GM19395 (cell line): ENCODE data around the gene CLCNKB.
"Not testable (repeated sequence)": the region's sequence is repeated elsewhere in the genome, so short reads cannot be mapped to it uniquely, and the experiment has no call there.

Experiments
- ATAC-seq: cut with Tn5 transposase; IDR thresholded peaks from one replicate; pipeline ENCODE4 v1.9.1; 2021; ENCODE audit warnings: mild to moderate bottlenecking, moderate library complexity; ENCODE audit not compliant: unreplicated experiment

CLCNKB gene

GRCh38 chr1:16029288-16029687 lies 14.3 kb upstream of the CLCNKB start:
- ATAC-seq: no peak

DNA sequence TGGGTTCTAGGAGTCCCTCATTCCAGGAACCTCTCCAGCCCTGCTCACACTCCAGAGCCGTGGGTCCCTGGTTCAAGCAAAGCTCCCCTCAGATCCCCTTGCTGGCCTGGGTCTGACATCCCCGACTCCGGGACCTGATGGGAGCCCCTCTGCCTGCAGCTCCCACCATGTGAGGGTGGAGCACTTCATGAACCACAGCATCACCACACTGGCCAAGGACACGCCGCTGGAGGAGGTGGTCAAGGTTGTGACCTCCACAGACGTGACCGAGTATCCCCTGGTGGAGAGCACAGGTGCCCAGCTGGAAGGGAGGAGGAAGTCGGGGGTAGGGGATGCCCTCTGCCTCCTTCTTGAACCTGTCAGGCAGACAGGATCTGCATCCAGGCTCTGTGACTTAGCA lies 12.0 kb upstream of the CLCNKB start:
- ATAC-seq: no peak

- ATAC-seq: no peak
These were observed 11.0 kb upstream of the CLCNKB start for GRCh38 chr1:16032388-16033102.

DNA sequence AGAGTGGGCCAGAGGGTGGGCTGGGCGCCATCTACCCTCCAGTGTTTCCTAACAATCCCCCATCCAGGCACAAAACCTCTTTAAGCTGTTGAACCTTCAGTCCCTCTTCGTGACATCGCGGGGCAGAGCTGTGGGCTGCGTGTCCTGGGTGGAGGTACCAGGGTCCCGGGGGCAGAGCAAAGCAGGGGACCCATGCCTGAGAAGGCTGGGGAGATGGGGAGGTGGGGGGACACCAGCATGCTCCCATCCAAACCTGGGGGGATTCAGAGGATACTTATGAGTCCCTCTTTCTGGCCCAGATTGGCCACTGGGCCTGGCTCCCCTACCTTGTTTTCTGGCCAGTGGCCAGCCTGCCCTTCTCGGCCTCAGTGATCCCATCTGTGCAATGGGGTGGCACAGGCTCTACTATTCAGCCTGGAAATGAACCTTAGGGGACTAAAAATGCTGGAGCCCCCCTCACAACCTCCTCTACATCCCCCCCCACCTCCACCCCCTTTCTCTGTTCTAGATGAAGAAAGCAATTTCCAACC lies 10.4 kb upstream of the CLCNKB start:
- ATAC-seq: not testable (repeated sequence)

DNA sequence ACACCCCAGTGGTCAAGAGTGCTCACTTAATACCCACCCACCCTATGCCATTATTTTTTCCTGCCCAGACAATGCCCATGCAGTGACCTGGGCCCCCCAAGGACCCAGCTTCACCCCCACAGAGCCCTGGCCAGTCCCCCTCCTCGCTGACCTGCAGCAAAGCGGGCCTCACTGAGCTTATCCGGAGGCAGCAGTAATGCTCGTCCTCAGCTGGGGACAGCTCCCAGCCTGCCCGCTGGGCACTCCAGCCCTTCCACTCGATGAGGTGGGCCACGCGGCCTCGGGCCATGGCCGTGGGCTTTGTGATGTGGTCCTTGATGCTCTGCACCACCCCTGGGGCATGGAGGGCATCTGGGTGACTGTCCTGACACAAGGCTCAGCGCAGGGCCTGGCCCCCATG lies 7.1 kb upstream of the CLCNKB start:
- ATAC-seq: not testable (repeated sequence)

GRCh38 chr1:16038620-16038912 lies 5.0 kb upstream of the CLCNKB start:
- ATAC-seq: no peak

DNA sequence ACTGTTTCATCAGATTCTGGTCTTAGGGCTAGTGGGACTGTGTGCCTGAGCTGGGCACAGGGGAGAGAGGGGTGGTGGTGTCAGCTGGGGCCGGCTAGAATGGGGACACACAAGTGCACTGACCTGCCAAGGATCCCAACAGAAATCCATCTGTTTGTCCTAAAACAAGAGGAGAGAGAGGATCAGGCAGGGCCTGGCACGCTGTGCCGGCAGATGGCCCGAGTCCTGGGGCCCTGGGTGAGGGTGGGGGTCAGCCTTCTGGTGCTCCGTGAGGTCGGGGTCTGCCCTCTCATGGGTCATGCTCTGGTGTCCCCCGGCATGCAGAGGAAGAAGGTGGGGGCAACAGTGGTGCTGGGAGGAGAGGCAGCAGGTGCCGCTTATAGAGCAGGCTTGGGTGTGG lies 3.7 kb upstream of the CLCNKB start:
- not testable (repeated sequence) for ATAC-seq

- no peak for ATAC-seq
These were observed 2.4 kb upstream of the CLCNKB start for GRCh38 chr1:16041200-16041599.

GRCh38 chr1:16042096-16042495 lies 1.5 kb upstream of the CLCNKB start:
- no peak for ATAC-seq

DNA sequence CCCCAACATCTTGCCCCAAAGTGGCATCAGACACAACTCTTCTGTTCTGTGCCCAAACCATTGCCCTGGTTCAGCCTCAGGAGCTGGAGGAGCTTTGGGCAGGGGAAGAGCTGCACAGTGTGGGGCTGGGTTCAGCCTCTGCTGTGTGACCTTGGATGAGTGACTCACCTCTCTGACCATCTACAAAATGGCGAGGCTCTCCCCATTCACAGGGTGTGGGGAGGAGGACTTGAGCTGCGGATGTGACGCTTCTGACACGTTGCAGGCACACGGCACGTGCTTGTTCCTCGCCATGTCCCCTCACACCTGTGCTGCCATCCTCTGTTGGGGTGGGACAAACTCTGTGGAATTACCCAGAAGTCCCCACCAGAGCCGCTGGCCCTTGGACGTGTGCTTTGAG lies 928 bp upstream of the CLCNKB start:
- not testable (repeated sequence) for ATAC-seq

- no peak for ATAC-seq
These were observed 368 bp downstream of the CLCNKB start for GRCh38 chr1:16043950-16044349.

GRCh38 chr1:16046842-16047241 lies 3.3 kb downstream of the CLCNKB start:
- ATAC-seq: no peak

DNA sequence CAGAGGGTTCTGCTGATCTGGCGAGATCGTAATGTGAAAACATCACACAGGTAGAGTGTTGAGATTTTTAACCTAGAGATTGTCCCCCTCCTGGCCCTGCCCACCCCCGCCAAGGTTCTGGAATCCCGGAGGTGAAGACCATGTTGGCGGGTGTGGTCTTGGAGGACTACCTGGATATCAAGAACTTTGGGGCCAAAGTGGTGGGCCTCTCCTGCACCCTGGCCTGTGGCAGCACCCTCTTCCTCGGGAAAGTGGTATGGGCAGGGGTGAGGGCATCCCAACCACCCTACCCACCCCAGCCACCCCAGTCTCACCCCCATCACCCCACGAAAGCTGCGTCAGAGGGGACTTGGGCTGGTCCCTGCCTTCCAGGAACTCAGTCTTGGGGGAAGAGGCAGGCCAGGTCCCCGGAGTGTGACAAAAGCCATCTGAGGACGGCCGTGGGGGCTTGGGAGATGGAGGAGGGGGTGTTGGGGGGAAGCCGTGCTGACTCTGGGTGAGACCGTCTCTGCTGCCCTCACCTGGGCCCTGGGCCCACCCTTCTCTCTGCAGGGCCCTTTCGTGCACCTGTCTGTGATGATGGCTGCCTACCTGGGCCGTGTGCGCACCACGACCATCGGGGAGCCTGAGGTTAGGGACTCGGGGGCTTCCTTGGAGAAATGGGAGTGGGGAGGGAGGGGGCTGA lies 4.4 kb downstream of the CLCNKB start:
- ATAC-seq: no peak

DNA sequence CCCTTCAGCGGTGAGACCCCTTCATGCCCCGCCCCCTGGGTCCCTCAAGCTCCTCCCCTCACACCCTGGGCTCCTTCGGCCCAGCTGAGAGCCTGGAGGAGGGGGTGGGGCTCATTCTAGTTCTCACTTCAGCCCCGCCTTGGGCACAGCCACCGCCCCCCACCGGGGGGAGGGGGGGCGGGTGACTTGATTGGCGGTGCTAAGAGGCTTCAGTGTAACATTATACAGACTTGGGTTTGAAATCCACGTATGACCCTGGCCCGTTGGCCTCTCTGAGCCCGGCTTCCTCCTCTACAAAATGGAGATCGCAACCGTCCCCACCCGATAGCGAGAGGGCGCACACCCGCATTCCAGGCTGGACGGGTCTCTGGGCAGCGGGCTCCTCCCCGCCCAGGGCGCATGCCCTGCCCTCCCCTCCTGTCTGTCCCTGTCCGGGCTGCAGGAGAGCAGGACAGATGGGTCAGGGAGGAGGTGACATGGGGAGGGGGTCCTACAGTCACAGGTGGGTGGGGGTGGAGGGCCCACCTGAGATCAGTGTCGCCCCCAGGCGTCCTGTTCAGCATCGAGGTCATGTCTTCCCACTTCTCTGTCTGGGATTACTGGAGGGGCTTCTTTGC lies 5.1 kb downstream of the CLCNKB start:
- ATAC-seq: no peak

- no peak for ATAC-seq
These were observed 6.7 kb downstream of the CLCNKB start for GRCh38 chr1:16050328-16050727.

GRCh38 chr1:16051039-16051438 lies 7.5 kb downstream of the CLCNKB start:
- ATAC-seq: no peak

GRCh38 chr1:16051949-16052348 lies 8.4 kb downstream of the CLCNKB start:
- ATAC-seq: not testable (repeated sequence)

- no peak for ATAC-seq
These were observed 10.4 kb downstream of the CLCNKB start for GRCh38 chr1:16053781-16054502.

DNA sequence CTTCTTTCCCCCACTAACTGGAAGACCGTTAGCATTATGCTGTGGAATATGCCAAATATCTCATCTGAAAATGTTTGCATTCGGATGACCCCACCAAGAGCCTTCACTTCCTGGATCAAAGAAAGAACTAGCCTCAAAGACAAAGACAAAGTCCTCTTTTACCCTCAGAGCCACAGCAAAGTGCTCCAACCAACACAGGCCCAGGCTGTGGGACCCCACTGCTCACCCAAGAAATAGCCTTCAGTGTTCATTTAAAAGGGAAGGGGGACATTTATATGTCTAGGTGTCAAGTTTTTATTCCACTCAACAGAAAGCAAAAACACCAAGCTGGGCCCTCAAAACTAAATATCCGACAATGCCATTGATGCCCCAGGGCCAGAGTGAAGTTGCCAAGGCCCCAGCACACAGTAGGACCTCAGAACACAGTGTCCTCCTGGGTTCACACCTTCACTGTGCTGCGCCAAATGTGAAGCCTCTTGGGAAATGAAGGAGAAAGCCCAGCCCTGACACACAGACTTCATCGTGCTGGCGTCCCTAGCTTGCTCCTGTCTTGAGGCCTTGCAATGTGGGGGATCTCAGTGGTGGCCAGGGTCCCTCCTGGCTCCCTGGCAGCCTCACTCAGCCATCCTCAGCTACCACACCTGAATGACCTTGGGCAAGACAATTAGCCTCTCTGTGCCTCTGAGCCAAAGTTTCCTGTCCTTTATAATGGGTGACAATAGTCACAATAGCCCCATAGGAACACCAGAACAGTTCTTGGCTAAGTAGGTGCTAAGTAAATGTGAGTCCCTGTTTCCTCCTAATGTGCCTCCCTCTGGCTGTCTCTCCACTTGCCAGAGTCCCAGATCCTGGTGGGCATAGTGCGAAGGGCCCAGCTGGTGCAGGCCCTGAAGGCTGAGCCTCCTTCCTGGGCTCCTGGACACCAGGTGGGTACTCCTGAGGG lies 11.3 kb downstream of the CLCNKB start:
- no peak for ATAC-seq
